Daoy (cell line): ENCODE measurements around the gene ZNF341. TPM values are rescaled to one million over a fixed set of nuclear protein-coding genes. Genes with fewer than 3 reads are reported as not detected.
"Not testable (repeated sequence)": the region's sequence is repeated elsewhere in the genome, so short reads cannot be mapped to it uniquely, and the experiment has no call there.

ENCODE experiments used
- DNase-seq: peaks from one replicate; pipeline ENCODE4 v3.0.0-alpha.2; 2015; ENCODE audit warnings: low read depth
- total RNA-seq: library from RNA; depleted of rRNA; stranded (reverse); fragments of >200 nt; shearing (Covaris generic); gene quantifications from 2 replicates; pipeline ENCODE4 v1.2.3, GENCODE V29; 2014; rRNA removed

The ZNF341 gene
- 0.68 and 1.5 TPM in 2 replicates for total RNA-seq

DNA sequence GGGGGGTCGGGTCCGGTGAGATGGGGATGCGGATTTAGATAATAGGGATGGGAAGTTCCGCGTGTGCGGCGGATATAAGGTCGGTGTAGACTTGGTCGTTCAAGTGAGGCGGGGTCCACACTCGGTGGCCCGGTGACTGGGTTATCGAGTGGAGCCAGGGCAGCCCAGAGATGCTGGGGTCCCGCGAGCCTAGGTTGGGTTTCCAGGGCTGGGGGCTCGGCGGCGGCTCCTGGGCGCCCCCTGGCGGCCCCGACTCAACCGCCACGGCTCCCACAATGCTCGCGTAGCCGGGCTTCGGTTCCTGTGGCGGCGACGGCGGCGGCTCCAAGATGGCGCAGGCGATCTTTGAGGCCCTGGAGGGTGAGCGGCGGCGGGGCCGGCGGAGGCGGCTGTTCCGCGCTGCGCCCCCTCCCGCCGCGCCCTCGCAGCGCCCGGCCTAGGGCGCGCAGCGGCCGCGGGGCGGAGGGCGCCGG lies at the start of gene ZNF341:
Gene ZNF341, plus strand, starts transcription at position 304 of the 473 bp plus-strand sequence. Its CDS starts 26 bp downstream, at position 330.
- peak; percentile 90 for DNase-seq

DNA sequence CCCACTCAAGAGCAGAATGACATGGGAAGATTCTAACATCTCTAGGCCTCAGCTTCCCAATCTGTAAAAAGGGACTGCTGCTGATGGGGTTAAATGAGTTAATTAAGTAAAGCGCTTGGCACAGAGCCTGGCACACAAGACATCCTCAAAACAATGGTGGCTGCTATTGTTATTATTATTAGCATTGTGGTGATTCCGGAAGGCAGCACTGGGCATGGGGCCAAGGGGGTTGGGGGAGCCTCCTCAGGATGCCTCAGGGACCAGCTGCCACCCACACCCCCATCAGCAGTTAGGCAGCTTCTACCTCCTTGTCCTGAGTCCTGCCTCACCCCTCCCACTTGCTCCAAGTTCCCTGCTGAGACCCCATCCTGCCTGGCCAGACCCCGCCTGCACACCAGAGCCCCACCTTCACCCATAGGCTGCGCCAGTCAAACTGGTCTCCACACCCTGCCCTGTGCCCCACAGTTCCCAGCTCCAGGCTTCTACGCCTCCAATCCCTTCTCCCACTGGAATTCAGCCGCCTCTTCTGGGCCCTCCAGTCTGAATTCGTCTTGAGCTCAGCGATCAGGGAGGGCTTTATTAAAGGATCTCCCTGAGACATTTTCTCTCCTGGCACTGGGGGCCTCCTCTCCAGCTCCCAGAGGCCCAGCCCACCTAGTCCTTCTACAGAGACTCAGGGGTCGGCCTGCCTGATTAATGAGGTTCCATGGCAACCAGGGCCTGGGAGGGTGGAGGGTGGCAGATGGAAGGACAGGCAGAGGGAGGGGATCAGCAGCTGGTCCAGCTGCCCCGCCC lies 47.1 kb upstream of the ZNF341 start:
- no peak for DNase-seq

DNA sequence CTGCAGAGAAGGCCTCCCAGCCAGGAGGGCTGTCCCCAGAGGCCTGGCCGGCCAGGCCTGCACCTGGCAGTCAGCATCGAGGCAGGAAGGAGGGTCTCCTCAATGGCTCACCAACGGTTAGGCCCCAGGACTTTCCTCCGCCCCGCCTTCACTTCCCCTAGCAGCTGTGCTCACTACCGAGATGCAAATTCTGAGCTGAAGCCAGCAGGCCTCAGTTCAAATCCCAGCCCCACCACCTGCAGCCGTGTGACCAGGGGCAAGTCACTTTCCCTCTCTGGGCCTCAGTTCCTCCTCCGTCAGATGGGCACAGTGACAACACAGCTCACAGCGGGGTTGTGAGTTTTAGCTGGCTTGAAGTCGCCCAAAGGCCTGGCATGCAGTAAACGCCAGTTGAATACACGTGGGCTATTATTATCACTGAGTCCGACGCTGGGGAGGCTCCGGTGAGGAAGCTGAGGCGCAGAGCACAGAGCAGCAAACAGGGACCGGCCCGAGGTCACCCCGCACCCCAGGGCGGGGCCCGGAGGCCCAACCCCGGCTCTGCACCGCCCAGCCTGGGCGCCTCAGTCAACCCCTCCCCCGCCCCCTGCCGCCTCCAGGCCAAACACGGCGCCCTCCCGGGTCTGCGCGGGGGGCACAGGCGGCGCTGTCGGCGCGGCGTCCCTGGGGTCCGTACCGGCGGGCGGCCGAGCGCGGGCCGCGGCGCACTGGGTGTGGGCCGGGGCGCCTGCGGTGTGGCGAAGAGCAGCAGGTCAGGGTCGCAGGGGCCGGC lies 46.3 kb upstream of the ZNF341 start:
- peak; percentile 47 for DNase-seq

DNA sequence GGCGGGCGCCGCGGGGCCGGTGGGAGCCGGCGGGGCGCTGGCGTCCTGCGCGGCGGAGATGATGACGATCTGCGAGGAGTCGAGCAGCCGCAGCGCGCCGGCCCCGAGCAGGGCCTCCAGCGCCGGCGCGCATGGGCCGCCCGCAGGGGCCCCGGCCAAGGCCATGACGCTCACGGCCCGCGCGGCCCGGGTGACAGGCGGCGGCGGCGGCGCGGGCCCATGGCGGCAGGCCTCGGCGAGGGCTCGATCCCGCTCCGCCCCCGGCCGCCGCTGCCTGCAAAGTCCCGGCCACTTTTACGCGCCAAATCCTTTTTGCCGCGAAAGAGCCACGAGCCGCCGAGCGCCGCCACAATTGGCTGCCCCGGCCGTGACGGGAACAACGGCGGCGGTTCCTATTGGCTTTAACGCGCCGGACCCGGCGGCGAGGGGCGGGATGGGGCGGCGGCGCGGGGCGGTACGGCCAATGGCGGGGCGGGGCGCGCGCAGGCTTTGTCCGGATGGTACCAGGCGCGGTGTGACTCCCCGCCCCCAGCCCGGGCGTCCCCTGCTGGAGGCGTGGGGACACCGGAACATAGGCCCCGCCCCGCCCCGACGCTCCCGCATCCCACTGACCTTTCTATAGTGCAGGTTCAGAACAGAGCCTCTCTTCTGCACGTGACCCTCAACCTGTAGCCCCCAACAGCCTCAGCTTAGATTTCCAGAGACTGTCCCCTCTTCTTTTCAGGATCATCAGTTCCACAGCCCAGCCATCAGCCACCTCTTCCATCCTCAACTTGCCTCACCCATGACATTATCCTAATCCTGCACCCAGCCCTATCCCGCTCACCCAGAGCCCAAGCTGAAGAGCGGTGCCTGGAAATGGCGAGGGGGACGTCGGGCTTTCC lies 45.5 kb upstream of the ZNF341 start, which contains the start of gene E2F1:
Gene E2F1, minus strand, starts transcription at position 286 of the 884 bp plus-strand sequence. Its CDS starts 121 bp downstream, at position 165.
- peak; percentile 98 for DNase-seq

DNA sequence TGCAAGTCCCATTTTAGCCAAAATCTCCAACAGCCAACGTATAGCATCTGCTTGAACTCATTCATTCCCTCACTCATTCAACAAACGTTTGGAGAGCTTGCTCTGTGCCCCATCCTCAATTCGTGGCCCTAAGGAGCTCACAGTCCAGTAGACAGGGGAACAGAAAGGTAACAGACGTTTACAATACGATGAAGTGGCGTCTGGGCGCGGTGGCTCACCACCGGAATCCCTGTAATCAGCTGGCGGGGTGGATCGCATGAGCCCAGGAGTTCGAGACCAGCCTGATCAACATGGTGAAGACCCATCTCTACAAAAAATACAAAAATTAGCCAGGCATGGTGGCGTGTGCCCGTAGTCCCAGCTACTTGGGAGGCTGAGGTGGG lies 44.8 kb upstream of the ZNF341 start:
- no peak for DNase-seq

DNA sequence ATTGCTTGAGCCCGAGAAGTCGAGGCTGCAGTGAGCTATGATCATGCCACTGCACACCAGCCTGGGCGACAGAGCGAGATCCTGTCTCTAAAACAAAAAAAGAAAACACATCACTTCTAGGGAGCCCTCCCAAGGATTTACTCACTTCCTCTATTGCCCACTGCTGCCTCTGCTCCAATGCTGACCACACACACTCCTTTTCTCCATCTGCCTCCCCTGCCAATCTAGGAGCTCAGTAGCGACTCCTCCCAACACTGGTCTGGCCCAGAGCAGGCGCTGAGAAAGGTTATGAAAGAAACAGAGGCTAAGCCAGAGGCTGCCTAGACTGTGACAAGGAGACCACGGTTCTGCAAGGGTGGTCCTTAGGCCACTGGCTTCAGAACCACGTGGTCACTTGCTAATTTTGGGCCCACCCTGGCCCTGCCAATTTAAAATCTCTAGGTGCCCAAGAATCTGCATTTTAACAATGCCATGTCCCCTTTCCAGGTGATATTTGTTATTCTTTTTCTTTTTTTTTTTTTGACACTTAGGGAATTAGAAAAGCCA lies 44.4 kb upstream of the ZNF341 start:
- peak; percentile 78 for DNase-seq

DNA sequence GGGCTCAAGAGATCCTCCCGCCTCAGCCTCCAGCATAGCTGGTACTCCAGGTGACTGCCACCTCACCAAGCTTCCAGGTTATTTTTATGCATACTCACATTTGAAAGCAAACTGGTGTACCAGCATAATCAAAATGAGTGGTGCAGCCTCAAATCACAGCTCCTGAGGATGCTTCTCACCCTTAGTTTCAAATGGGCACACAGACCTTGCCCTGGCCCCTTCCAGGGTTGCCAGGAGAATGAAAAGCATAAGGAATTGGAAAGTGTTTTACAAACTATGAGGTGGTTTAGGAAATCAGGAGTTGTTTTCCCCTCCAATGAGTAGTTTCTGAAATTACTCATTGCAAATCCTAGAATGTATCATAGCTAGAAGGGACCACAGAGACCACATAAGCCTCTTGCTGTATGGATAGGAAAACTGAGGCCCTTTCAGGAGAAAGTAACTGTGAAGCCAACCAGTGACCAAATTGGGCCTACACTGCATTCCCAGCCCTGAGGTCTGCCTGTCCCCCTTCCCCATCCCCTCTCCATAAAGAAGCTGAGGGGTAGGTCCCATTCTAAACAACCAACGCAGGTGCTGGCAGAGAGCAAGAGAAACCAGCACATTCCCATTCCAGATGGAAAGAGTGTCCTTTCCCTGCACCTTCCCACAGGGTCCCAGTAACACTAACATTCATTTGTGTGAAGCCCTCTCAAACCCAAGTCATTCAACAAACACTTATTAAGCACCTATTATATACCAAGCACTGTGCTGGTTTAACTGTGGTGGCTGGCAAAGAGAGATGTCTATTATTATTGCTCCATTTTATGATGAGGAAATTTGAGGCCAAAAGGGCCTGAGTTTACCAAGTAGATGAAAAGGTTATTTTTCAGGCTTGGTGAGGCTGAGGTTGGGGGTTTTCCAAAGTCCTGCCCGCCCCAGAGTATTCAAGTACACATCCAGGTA lies 43.5 kb upstream of the ZNF341 start:
- no peak for DNase-seq

DNA sequence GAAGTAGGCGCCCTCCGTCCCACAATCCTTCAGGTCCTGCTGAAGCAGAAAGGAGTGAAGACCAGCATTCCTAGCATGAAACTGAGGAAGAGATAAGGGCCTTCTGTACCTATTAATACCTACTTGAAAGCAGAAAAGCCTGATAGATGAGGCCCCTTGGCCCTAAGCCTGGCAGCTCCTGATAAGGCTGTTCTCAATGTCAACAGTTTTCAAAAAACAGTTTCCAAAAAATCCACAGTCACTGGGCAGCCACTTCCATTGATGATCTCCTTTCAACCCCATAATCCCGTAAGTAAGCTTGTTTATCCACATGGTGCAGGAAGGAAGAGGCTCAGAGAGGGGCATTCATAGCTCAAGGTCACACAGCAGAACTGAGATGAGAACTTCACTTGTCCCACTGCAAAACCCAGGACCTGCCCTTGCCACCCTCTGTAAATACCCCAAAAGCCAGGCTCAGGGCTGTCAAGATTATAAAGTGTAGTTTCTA lies 42.8 kb upstream of the ZNF341 start:
- no peak for DNase-seq

DNA sequence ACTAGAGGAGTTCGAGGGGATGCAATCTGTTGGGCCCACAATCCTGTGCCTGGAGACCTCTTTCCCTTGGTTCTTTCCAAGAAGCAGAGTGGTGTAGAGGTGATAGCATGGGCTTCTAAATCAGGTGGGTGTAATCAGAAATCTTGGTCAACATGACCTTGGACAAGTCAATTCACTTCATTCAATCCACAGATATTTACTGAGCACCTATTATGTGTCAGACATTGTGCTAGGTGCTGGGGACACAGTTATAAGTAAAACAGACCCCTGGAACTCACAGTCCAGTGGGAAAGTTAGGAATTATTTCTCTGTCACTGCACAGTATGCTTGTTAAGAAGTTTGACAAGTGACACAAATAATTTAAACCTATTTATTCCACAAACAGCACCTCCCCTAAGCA lies 42.3 kb upstream of the ZNF341 start:
- DNase-seq: no peak

DNA sequence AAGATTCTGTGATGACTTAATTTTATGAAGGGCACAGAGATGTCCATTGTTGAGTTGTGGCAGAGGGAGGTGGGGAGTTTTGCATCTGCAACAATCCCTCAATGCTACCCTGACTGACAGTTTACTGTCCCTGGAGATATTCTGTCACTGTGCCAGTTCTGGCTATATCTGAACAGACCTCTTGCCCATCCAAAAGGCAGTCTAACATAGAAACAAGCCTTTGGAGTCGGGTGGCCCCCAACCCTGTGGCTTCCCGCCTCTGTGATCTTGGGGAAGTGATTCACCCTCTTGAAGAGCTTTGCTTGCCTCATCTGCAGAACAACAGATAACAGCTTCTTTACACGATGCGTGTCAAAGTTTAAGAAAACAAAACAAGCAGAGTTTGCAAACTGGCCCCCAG lies 41.8 kb upstream of the ZNF341 start:
- peak; percentile 85 for DNase-seq

DNA sequence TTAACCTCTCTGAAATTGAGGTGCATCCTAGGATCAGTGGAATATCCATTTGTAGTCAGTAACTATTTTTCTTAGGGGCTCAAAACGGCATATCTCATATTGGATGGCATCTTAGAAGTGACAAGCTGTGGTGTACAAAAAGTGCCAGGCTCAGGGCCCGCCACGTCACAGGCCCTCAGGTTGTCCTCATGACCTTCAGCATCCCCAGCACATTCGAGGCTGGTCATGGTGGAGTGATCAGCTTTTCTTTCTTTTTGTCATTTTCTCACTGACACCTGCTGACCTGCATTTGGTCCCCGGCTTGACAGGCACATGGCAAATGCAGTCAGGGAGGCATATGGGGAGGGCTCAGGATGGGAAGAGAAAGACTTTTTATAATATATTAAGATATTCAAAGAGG lies 38.5 kb upstream of the ZNF341 start:
- no peak for DNase-seq

DNA sequence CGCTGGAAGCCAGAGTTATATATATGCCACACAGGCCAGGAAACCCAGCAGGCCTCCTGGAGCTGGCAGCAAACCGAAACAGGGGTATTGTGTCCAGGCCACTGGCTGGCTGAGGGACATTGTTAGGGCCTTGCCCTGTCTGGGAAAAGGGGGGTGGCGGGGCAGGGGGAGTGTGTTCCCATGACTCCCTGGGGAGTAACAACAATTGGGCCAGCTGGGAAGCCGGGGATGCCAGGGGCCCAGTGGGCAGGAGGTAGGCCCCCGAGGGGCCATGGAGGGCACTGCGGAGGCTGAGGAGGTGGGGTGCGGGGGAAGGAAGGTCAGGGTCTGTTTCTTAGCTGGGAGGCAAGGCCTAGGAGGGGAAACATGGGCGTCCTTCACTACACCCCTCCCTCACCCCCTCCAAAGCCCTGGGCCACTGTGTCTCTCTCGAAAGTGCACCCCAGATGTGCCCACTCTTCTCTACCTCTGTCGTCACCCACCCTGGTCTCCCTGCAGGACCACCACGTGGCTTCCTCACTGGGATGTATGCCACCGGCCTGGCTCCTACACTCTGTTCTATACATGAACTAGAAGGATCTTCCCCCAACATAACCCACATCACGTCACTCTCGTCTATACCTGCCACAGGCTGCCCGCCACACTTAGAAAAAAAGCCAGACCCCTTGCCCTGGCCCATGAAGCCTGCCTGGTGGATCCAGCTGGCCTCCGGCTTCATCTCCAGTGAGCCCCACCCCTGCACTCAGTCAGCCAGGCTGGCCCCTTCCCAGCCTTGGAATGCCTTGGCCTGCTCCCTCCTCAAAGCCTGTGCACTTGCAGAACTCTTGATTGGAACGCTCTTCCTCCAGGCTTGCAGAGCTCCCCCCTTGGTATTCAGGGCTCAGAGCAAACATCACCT lies 37.8 kb upstream of the ZNF341 start:
- DNase-seq: no peak

DNA sequence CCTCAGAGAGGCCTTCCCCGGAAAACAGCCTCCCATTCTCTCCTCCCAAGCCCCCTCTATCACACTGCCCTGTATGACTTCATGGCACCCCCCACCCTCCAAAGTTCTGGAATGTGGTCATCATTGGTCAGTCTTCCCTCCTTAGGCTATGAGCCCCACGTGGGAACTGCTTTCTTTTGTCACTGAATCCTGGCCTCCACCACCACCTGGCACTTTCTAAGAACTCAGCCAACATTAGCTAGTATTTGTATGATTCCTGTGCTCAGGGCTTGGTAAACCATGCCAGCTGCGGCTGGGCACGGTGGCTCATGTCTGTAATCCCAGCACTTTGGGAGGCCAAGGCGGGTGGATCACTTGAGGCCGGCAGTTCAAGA lies 37.2 kb upstream of the ZNF341 start:
- no peak for DNase-seq

DNA sequence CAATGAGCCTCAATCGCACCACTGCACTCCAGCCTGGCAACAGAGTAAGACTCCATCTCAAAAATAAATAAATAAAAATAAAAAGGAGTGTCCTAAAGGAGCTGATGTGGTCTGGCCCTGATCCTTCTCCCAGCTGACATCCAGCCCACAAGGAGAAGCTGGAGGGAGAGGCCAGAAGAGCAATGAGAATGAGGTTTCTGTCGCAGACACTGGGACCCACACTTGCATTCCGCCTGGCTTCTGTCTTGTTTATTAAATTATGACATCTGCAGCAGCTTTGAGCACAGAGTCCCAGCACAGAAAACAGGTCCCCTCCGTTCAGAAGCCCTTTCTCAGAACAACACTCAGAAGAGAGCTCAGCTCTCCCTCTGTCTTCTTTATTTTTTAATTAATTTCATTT lies 35.3 kb upstream of the ZNF341 start:
- no peak for DNase-seq

DNA sequence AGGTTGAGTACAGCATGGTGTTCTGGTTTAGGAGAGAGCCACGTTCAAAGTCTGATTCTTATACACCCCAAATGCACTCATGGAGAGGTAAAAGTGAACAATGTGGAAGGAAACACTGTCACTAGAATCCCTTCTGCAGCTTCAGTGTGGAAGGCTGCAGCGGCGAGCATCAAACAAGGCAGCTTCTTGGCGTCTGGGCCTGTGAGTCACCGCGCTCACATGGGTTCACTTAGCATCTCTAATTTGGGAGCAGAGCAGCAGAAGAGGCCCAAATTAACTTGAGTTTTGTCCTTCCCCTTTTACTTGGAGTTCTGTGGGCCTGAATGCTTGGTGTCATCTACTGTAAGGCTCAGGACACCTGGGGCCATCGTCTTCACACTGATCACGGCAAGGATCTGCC lies 34.7 kb upstream of the ZNF341 start:
- peak; percentile 49 for DNase-seq

DNA sequence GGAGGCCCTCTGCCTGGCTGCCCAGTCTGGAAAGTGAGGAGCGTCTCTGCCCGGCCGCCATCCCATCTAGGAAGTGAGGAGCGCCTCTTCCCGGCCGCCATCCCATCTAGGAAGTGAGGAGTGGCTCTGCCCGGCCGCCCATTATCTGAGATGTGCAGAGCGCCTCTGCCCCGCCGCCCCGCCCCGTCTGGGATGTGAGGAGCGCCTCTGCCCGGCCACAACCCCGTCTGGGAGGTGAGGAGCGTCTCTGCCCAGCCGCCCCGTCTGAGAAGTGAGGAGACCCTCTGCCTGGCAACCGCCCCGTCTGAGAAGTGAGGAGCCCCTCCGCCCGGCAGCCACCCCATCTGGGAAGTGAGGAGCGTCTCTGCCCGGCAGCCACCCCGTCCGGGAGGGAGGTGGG lies 32.8 kb upstream of the ZNF341 start:
- DNase-seq: not testable (repeated sequence)

DNA sequence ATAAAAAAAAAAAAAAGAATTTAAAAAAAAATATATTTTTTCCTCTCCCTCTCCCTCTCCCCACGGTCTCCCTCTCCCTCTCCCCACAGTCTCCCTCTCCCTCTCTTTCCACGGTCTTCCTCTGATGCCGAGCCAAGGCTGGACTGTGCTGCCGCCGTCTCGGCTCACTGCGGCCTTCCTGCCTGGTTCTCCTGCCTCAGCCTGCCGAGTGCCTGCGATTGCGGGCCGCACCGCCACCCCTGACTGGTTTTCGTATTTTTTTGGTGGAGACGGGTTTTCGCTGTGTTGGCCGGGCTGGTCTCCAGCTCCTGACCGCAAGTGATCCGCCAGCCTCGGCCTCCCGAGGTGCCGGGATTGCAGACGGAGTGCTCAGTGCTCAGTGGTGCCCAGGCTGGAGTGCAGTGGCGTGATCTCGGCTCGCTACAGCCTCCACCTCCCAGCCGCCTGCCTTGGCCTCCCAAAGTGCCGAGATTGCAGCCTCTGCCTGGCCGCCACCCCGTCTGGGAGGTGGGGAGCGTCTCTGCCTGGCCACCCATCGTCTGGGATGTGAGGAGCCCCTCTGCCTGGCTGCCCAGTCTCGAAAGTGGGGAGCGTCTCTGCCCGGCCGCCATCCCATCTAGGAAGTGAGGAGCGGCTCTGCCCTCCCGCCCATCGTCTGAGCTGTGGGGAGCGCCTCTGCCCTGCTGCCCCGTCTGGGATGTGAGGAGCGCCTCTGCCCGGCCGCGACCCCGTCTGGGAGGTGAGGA lies 30.9 kb upstream of the ZNF341 start:
- DNase-seq: not testable (repeated sequence)
